Activated T-helper 1 cell treated with anti-CD3 and anti-CD28 coated beads, Interleukin-12 subunit alpha, Interleukin-12 subunit beta, Interleukin-2, Interleukin-4 antibody, amounts not matched to agents 30 ng/mL and 10 ng/mL and 1 ng/mL, durations not matched to agents 14 hours and 24 hours and 36 hours (primary cell): ENCODE data around the gene TLR4. TPM values are rescaled to one million over a fixed set of nuclear protein-coding genes. Genes with fewer than 3 reads are reported as not detected.

Experiments
- DNase-seq: peaks from one replicate; pipeline ENCODE4 v3.0.0; 2021; ENCODE audit warnings: low spot score
- H3K27ac Mint-ChIP-seq: one replicate; pipeline ENCODE4 v1.8.0; 2021; ENCODE audit warnings: mild to moderate bottlenecking, mixed read lengths
- H3K27me3 Mint-ChIP-seq: one replicate; pipeline ENCODE4 v1.8.0; 2022; ENCODE audit warnings: mild to moderate bottlenecking, moderate library complexity, mixed read lengths; ENCODE audit not compliant: insufficient read depth
- H3K36me3 Mint-ChIP-seq: one replicate; pipeline ENCODE4 v1.8.0; 2021; ENCODE audit warnings: low read depth, mixed read lengths
- H3K4me1 Mint-ChIP-seq: one replicate; pipeline ENCODE4 v1.8.0; 2021; ENCODE audit warnings: low read depth, mixed read lengths
- H3K4me3 Mint-ChIP-seq: one replicate; pipeline ENCODE4 v1.8.0; 2021; ENCODE audit warnings: mild to moderate bottlenecking, moderate library complexity, mixed read lengths
- H3K9me3 Mint-ChIP-seq: one replicate; pipeline ENCODE4 v1.8.0; 2021; ENCODE audit warnings: mixed read lengths
- intact Hi-C: fragments of 100-400 bp; cut with micrococcal nuclease; formaldehyde crosslinking; loops from one replicate; pipeline ENCODE4 v1.15.1; 2024
- total RNA-seq: library from RNA; stranded (reverse); gene quantifications from 2 replicates; pipeline ENCODE4 v1.2.3, GENCODE V29; 2022

The TLR4 gene
- total RNA-seq, 1 donor from 2014 or later, result not detected

GRCh38 chr9:117768750-117769395, 64.7 kb downstream of the TLR4 start:
- no peak overlapping the region for H3K27ac Mint-ChIP-seq
- H3K9me3 Mint-ChIP-seq, result no peaks in the 10 kb centered on the region
- intact Hi-C loops, result no loop called here
- no peak for DNase-seq
- H3K27me3 Mint-ChIP-seq, result peaks cover 8% of the 10 kb centered on the region
- no peak overlapping the region for H3K4me3 Mint-ChIP-seq
- H3K36me3 Mint-ChIP-seq, result no peaks in the 10 kb centered on the region
- H3K4me1 Mint-ChIP-seq, result no peaks in the 10 kb centered on the region

GRCh38 chr9:117771136-117771535, 66.9 kb downstream of the TLR4 start:
- Mint-ChIP-seq H3K4me3 (no peak overlapping the region), H3K27me3 (peaks cover 12% of the 10 kb centered on the region), H3K36me3 (no peaks in the 10 kb centered on the region), H3K27ac (no peak overlapping the region), H3K9me3 (no peaks in the 10 kb centered on the region), H3K4me1 (no peaks in the 10 kb centered on the region)
- no peak for DNase-seq
- intact Hi-C loops, result no loop called here

- Mint-ChIP-seq H3K4me3 (no peak overlapping the region), H3K4me1 (peaks cover 4% of the 10 kb centered on the region), H3K36me3 (no peaks in the 10 kb centered on the region), H3K9me3 (no peaks in the 10 kb centered on the region), H3K27me3 (peaks cover 12% of the 10 kb centered on the region), H3K27ac (no peak overlapping the region)
- intact Hi-C loops, result no loop called here
- no peak for DNase-seq
Measured at GRCh38 chr9:117772960-117773359, 68.8 kb downstream of the TLR4 start.
